Measurements from ENCODE around the gene GPR78. TPM values are rescaled to one million over a fixed set of nuclear protein-coding genes. Genes with fewer than 3 reads are reported as not detected.

Gene GPR78
- total and polyA plus RNA-seq, 2 of the 8 experiments (the other 6 are each of a cell fraction or from before 2014, with no cell fraction given): 1.0 to 3.0 TPM

DNA sequence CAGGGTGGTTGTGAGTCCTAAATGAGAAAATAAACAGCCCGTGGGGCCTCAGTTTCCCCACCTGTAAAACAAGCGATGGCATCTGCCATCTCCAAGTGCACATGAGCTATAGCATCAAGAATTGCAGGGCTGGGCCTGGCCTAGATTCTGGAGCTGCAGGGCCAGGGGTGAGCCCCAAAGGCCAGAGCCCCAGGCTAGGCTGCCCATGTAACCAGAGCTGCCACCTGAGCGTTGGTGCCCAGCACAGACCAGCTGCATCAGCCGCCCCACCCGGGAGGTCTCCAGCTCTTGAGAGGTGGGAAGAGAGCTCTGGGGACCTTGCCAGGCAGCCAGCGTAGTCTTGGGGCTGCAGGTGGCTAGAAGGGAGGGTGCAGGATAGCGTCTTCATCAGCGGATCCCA lies 27.0 kb upstream of the GPR78 start:
- Histone ChIP-seq H3K79me1 (ENCODE audit: low read depth, low read length) (no peaks in the 10 kb centered on the region), H2BK15ac (ENCODE audit: low read length) (no peak overlapping the region), H3K9me3 (ENCODE audit: insufficient read depth in 2 of 2, low read depth in 1 of 2, low read length in 1 of 2) (no peaks in the 10 kb centered on the region), H3K36me3 (ENCODE audit: control insufficient read depth in 2 of 4, insufficient read depth in 4 of 4, low read length in 3 of 4) (no peaks in the 10 kb centered on the region), H3K79me2 (ENCODE audit: control insufficient read depth in 1 of 2, insufficient read depth in 2 of 2, low read length in 2 of 2) (no peaks in the 10 kb centered on the region), H3K18ac (ENCODE audit: extremely low read depth, low read length) (no peak overlapping the region), H3K14ac (ENCODE audit: insufficient read length) (no peak overlapping the region), H2AFZ (ENCODE audit: low read length) (no peak overlapping the region), H3K4me2 (ENCODE audit: insufficient read depth in 1 of 2, low read depth in 2 of 2, low read length in 2 of 2) (no peak overlapping the region), H3K56ac (replicated peaks; ENCODE audit: insufficient read length, low read depth, low read length) (no peak overlapping the region), H3K27ac (ENCODE audit: low read depth, low read length) (no peak overlapping the region), H3K27me3 (replicated peaks in 1 of 4; ENCODE audit: control insufficient read depth in 3 of 4, extremely low read depth in 1 of 4, insufficient read depth in 3 of 4, low read length in 3 of 4) (no peaks in the 10 kb centered on the region), H3K23me2 (ENCODE audit: low read depth, low read length) (no peaks in the 10 kb centered on the region), H2BK5ac (ENCODE audit: low read depth, low read length) (no peak overlapping the region), H2AK5ac (ENCODE audit: low read depth, low read length) (no peak overlapping the region), H3K4me1 (replicated peaks in 1 of 4; ENCODE audit: control insufficient read depth in 3 of 4, insufficient read depth in 4 of 4, low read length in 3 of 4) (no peaks in the 10 kb centered on the region; a peak in 1 of 7 replicates), H4K20me1 (replicated peaks in 1 of 2; ENCODE audit: control insufficient read depth in 1 of 2, insufficient read depth in 2 of 2, low read length in 2 of 2) (no peaks in the 10 kb centered on the region), H3K4ac (replicated peaks; ENCODE audit: insufficient read length, low read depth, low read length) (no peak overlapping the region), H3K9ac (replicated peaks in 1 of 4; ENCODE audit: extremely low read depth in 1 of 4, low read depth in 3 of 4, low read length in 3 of 4) (no peak overlapping the region), H2BK120ac (replicated peaks; ENCODE audit: low read depth, low read length) (no peak overlapping the region), H3K4me3 (ENCODE audit: extremely low read depth in 1 of 4, insufficient read depth in 2 of 4, low read depth in 3 of 4, low read length in 4 of 4) (no peak overlapping the region), H3K23ac (ENCODE audit: insufficient read length) (no peak overlapping the region), H2BK20ac (ENCODE audit: low read length) (no peak overlapping the region), H4K5ac (ENCODE audit: insufficient read length, low read depth, low read length) (no peak overlapping the region), H2BK12ac (ENCODE audit: low read depth, low read length) (no peak overlapping the region), H4K8ac (ENCODE audit: extremely low read depth, insufficient read depth, low read length) (0 out of 2 replicates have a peak overlapping the region, but pooled peaks have one; percentile 28), H4K91ac (replicated peaks; ENCODE audit: insufficient read length, low read length) (no peak overlapping the region)
- CTCF ChIA-PET (ENCODE audit: partially characterized antibody): interaction anchor here (0.9 to 14.7 kb wide), 10 partner anchors 17 to 82 kb away, joined by 3 to 237 read pairs (median 4); partner anchors contain the start of gene CPZ
- no peak for TF ChIP-seq NANOG (IDR thresholded peaks at IDR 0.05; ENCODE audit: insufficient read depth, low read depth, low read length, poor library complexity, severe bottlenecking)
- TF ChIP-seq CEBPB (IDR thresholded peaks at IDR 0.05; ENCODE audit: low read depth, low read length): no peak
- TF ChIP-seq HDAC6 (IDR thresholded peaks at IDR 0.05; ENCODE audit: low read depth, low read length): no peak
- no peak for TF ChIP-seq POLR2A (IDR thresholded peaks at IDR 0.05; ENCODE audit: control extremely low read depth in 1 of 2, low read depth in 2 of 2, low read length in 2 of 2)
- no peak for TF ChIP-seq SIRT6 (IDR thresholded peaks at IDR 0.05; ENCODE audit: low read length)
- no peak for TF ChIP-seq SRF (IDR thresholded peaks at IDR 0.05; ENCODE audit: low read depth, low read length)
- TF ChIP-seq TEAD4 (IDR thresholded peaks at IDR 0.05; ENCODE audit: low read depth, low read length): no peak
- TF ChIP-seq ASH2L (IDR thresholded peaks at IDR 0.05; ENCODE audit: low read length): no peak
- no peak for TF ChIP-seq SUZ12 (IDR thresholded peaks at IDR 0.05; ENCODE audit: low read length)
- no peak for TF ChIP-seq YY1 (IDR thresholded peaks at IDR 0.05; ENCODE audit: low read depth, low read length)
- TF ChIP-seq JUN (IDR thresholded peaks at IDR 0.05; ENCODE audit: low read depth, low read length): no peak
- no peak for TF ChIP-seq TCF12 (IDR thresholded peaks at IDR 0.05; ENCODE audit: low read depth, low read length)
- no peak for TF ChIP-seq TBP (IDR thresholded peaks at IDR 0.05; ENCODE audit: low read depth, low read length)
- no peak for TF ChIP-seq TAF7 (optimal IDR thresholded peaks at IDR 0.05; ENCODE audit: borderline replicate concordance, low read depth, low read length)
- no peak for TF ChIP-seq SP2 (IDR thresholded peaks at IDR 0.05; ENCODE audit: low read length)
- TF ChIP-seq CHD1 (IDR thresholded peaks at IDR 0.05; ENCODE audit: low read depth, low read length): no peak
- no peak for TF ChIP-seq CREB1 (IDR thresholded peaks at IDR 0.05)
- WGBS, 2 experiments (ENCODE audit: extremely low coverage in 1 of 2, insufficient coverage in 1 of 2, insufficient read length in 1 of 2, insufficient replicate concordance in 2 of 2, low coverage in 1 of 2, low lambda C conversion rate in 2 of 2, missing lambda C conversion rate in 1 of 2): 91% methylated on average over 8 of the region's 8 CpGs; no CpG with 5 or more reads in 1 of the 2 experiments
- no peak for FAIRE-seq
- DNase-seq (ENCODE audit: low read depth in 1 of 2, low spot score in 2 of 2): no peak
- POLR2A ChIA-PET (ENCODE audit: partially characterized antibody): interaction anchor here (1.1 kb wide), 1 partner anchor 22 kb away, joined by 3 read pairs; no protein-coding TSS in a partner anchor

Measured in H1 (cell line).